CD4-positive, alpha-beta memory T cell (primary cell): ENCODE data around the gene EEFSEC. TPM values are rescaled to one million over a fixed set of nuclear protein-coding genes. Genes with fewer than 3 reads are reported as not detected.

ENCODE experiments used
- CTCF ChIA-PET: fragments of 350-600 bp; sonication (Branson Sonifier 250); formaldehyde crosslinking; loops from one replicate; lab custom pipeline; 2021; ENCODE audit warnings: inconsistent platforms; ENCODE audit not compliant: partially characterized antibody; lab: Charles Lee
- POLR2A ChIA-PET: fragments of 350-600 bp; sonication (Branson Sonifier 250); formaldehyde crosslinking; loops from one replicate; lab custom pipeline; 2021; ENCODE audit not compliant: partially characterized antibody; lab: Charles Lee
- DNase-seq, 5 donors: peaks; one replicate each; pipeline versions ENCODE4 v3.0.0 to v3.0.0-alpha.2; 2020 to 2022; ENCODE audit warnings: mixed read lengths in 1 of 5
- H3K27ac ChIP-seq: one replicate; pipeline ENCODE4 v1.7.0; 2013; ENCODE audit warnings: low read depth, low read length
- H3K27me3 ChIP-seq: 2 replicates; pipeline ENCODE4 v1.7.0; 2013; ENCODE audit warnings: mild to moderate bottlenecking, low read length, moderate library complexity; ENCODE audit not compliant: insufficient read depth
- H3K36me3 ChIP-seq: 2 replicates; pipeline ENCODE4 v1.7.0; 2013; ENCODE audit warnings: mild to moderate bottlenecking, low read length, moderate library complexity; ENCODE audit not compliant: insufficient read depth
- H3K4me1 ChIP-seq: 2 replicates; pipeline ENCODE4 v1.7.0; 2013; ENCODE audit warnings: mild to moderate bottlenecking, low read length, moderate library complexity; ENCODE audit not compliant: insufficient read depth
- H3K4me3 ChIP-seq, 2 donors: one replicate each; pipeline ENCODE4 v1.7.0; 2013; ENCODE audit warnings: low read length in 2 of 2, mild to moderate bottlenecking in 1 of 2
- H3K9me3 ChIP-seq, 2 donors: one replicate each; pipeline ENCODE4 v1.7.0; 2013; ENCODE audit warnings: low read length in 2 of 2, control low read depth in 1 of 2; ENCODE audit not compliant: control insufficient read depth in 1 of 2
- H3K27ac Mint-ChIP-seq, 7 donors: one replicate each; pipeline ENCODE4 v1.8.0; 2020 to 2021; ENCODE audit warnings: mixed read lengths in 7 of 7, mild to moderate bottlenecking in 6 of 7, inconsistent platforms in 3 of 7, moderate library complexity in 3 of 7
- H3K27me3 Mint-ChIP-seq, 2 donors: one replicate each; pipeline ENCODE4 v1.8.0; 2020 to 2021; ENCODE audit warnings: mixed read lengths in 2 of 2
- H3K36me3 Mint-ChIP-seq, 2 donors: one replicate each; pipeline ENCODE4 v1.8.0; 2020 to 2021; ENCODE audit warnings: mixed read lengths in 2 of 2, inconsistent platforms in 1 of 2, mild to moderate bottlenecking in 1 of 2
- H3K4me1 Mint-ChIP-seq, 4 donors: one replicate each; pipeline ENCODE4 v1.8.0; 2020 to 2021; ENCODE audit warnings: mixed read lengths in 4 of 4, mild to moderate bottlenecking in 1 of 4
- H3K4me3 Mint-ChIP-seq, 8 donors: one replicate each; pipeline ENCODE4 v1.8.0; 2020 to 2021; ENCODE audit warnings: mixed read lengths in 8 of 8, mild to moderate bottlenecking in 7 of 8, moderate library complexity in 6 of 8, inconsistent platforms in 3 of 8
- H3K9me3 Mint-ChIP-seq, 8 donors: one replicate each; pipeline ENCODE4 v1.8.0; 2020 to 2021; ENCODE audit warnings: mixed read lengths in 8 of 8, mild to moderate bottlenecking in 5 of 8, inconsistent platforms in 3 of 8, moderate library complexity in 1 of 8
- intact Hi-C: fragments of 100-400 bp; cut with micrococcal nuclease; formaldehyde crosslinking; loops from one replicate; pipeline ENCODE4 v1.15.1; 2023
- polyA plus RNA-seq, 2 donors: library from polyadenylated mRNA; unstranded; fragments of 300-500 nt; fragmentation: Illumina TruSeq; gene quantifications; one replicate each; pipeline ENCODE4 v1.2.3, GENCODE V29; 2021
- total RNA-seq, 2 experiments: library from RNA; stranded (reverse); gene quantifications; one replicate each; pipeline ENCODE4 v1.2.3, GENCODE V29; 2021

The EEFSEC gene
- total and polyA plus RNA-seq, 4 experiments from 2014 or later = 14.0 to 24.9 (median 17.1) TPM

- no peak overlapping the region for H3K4me3 ChIP-seq
- H3K9me3 ChIP-seq = no peaks in the 10 kb centered on the region
- no peak overlapping the region for H3K4me3 Mint-ChIP-seq
- CTCF ChIA-PET = no interaction called here
- POLR2A ChIA-PET = no interaction called here
- H3K27me3 Mint-ChIP-seq = no peaks in the 10 kb centered on the region
- no peaks in the 10 kb centered on the region for H3K27me3 ChIP-seq
- H3K36me3 ChIP-seq = no peaks in the 10 kb centered on the region
- peak overlapping the region in 1 of 7 donors; percentile 36 for H3K27ac Mint-ChIP-seq
- intact Hi-C loops = no loop called here
- H3K4me1 ChIP-seq = no peaks in the 10 kb centered on the region
- H3K4me1 Mint-ChIP-seq = peaks cover 0 to 3% (median 0%) of the 10 kb centered on the region in 4 donors
- H3K27ac ChIP-seq = no peak overlapping the region
- no peaks in the 10 kb centered on the region for H3K9me3 Mint-ChIP-seq
- peaks cover 0 to 5% of the 10 kb centered on the region in 2 donors for H3K36me3 Mint-ChIP-seq
- DNase-seq = no peak
Measured at GRCh38 chr3:128408012-128408692, 254.9 kb downstream of the EEFSEC start.

- Mint-ChIP-seq H3K4me3 (no peak overlapping the region), H3K9me3 (peaks cover 0 to 1% (median 0%) of the 10 kb centered on the region in 8 donors), H3K36me3 (peaks cover 0 to 5% of the 10 kb centered on the region in 2 donors), H3K27ac (peak overlapping the region in 1 of 7 donors; percentile 36), H3K4me1 (peaks cover 0 to 3% (median 0%) of the 10 kb centered on the region in 4 donors), H3K27me3 (no peaks in the 10 kb centered on the region)
- Histone ChIP-seq H3K27me3 (no peaks in the 10 kb centered on the region), H3K27ac (no peak overlapping the region), H3K36me3 (no peaks in the 10 kb centered on the region), H3K4me3 (no peak overlapping the region), H3K9me3 (no peaks in the 10 kb centered on the region), H3K4me1 (no peaks in the 10 kb centered on the region)
- no peak for DNase-seq
- intact Hi-C loops = no loop called here
- CTCF ChIA-PET = no interaction called here
- POLR2A ChIA-PET = no interaction called here
Measured at GRCh38 chr3:128408693-128409623, 255.7 kb downstream of the EEFSEC start.

- POLR2A ChIA-PET = no interaction called here
- no peaks in the 10 kb centered on the region for H3K9me3 ChIP-seq
- no peak overlapping the region for H3K27ac Mint-ChIP-seq
- no peak overlapping the region for H3K4me3 ChIP-seq
- no peaks in the 10 kb centered on the region for H3K27me3 ChIP-seq
- no peaks in the 10 kb centered on the region for H3K4me1 ChIP-seq
- H3K9me3 Mint-ChIP-seq = peaks cover 0 to 4% (median 0%) of the 10 kb centered on the region in 8 donors
- no peaks in the 10 kb centered on the region for H3K27me3 Mint-ChIP-seq
- H3K36me3 Mint-ChIP-seq = peaks cover 0 to 5% of the 10 kb centered on the region in 2 donors
- H3K4me1 Mint-ChIP-seq = peaks cover 0 to 5% (median 0%) of the 10 kb centered on the region in 4 donors
- H3K27ac ChIP-seq = no peak overlapping the region
- CTCF ChIA-PET = no interaction called here
- H3K4me3 Mint-ChIP-seq = no peak overlapping the region
- DNase-seq = no peak
- no peaks in the 10 kb centered on the region for H3K36me3 ChIP-seq
- intact Hi-C loops = no loop called here
Measured at GRCh38 chr3:128409624-128410581, 256.6 kb downstream of the EEFSEC start.

- Histone ChIP-seq H3K9me3 (no peaks in the 10 kb centered on the region), H3K27ac (no peak overlapping the region), H3K27me3 (no peaks in the 10 kb centered on the region), H3K4me3 (no peak overlapping the region), H3K4me1 (no peaks in the 10 kb centered on the region), H3K36me3 (no peaks in the 10 kb centered on the region)
- no peak for DNase-seq
- ChIA-PET POLR2A (no interaction called here), CTCF (no interaction called here)
- H3K4me3 Mint-ChIP-seq = no peak overlapping the region
- H3K36me3 Mint-ChIP-seq = peaks cover 0 to 5% of the 10 kb centered on the region in 2 donors
- intact Hi-C loops = no loop called here
- no peak overlapping the region for H3K27ac Mint-ChIP-seq
- peaks cover 0 to 4% (median 0%) of the 10 kb centered on the region in 8 donors for H3K9me3 Mint-ChIP-seq
- no peaks in the 10 kb centered on the region for H3K27me3 Mint-ChIP-seq
- peaks cover 0 to 5% (median 0%) of the 10 kb centered on the region in 4 donors for H3K4me1 Mint-ChIP-seq
Measured at GRCh38 chr3:128410669-128411573, 257.6 kb downstream of the EEFSEC start.

GRCh38 chr3:128411574-128412064 lies 258.3 kb downstream of the EEFSEC start:
- Histone ChIP-seq H3K4me1 (no peaks in the 10 kb centered on the region), H3K36me3 (no peaks in the 10 kb centered on the region), H3K9me3 (no peaks in the 10 kb centered on the region), H3K27me3 (no peaks in the 10 kb centered on the region), H3K27ac (no peak overlapping the region), H3K4me3 (no peak overlapping the region)
- intact Hi-C loops = no loop called here
- Mint-ChIP-seq H3K27me3 (no peaks in the 10 kb centered on the region), H3K9me3 (peaks cover 0 to 4% (median 0%) of the 10 kb centered on the region in 8 donors), H3K27ac (no peak overlapping the region), H3K36me3 (peaks cover 0 to 3% of the 10 kb centered on the region in 2 donors), H3K4me3 (no peak overlapping the region), H3K4me1 (peaks cover 0 to 5% (median 0%) of the 10 kb centered on the region in 4 donors)
- POLR2A ChIA-PET = no interaction called here
- CTCF ChIA-PET = no interaction called here
- no peak for DNase-seq

- CTCF ChIA-PET = no interaction called here
- intact Hi-C loops = no loop called here
- H3K27ac Mint-ChIP-seq = no peak overlapping the region
Measured at GRCh38 chr3:128412180-128413002, 259.1 kb downstream of the EEFSEC start.

More at GRCh38 chr3:128412180-128413002, 259.1 kb downstream of the EEFSEC start:
- no peaks in the 10 kb centered on the region for H3K27me3 Mint-ChIP-seq
- no peak for DNase-seq
- no peak overlapping the region for H3K4me3 ChIP-seq
- POLR2A ChIA-PET = no interaction called here
- H3K4me1 Mint-ChIP-seq = peaks cover 0 to 2% (median 0%) of the 10 kb centered on the region in 4 donors
- H3K4me3 Mint-ChIP-seq = no peak overlapping the region
- H3K4me1 ChIP-seq = no peaks in the 10 kb centered on the region
- no peak overlapping the region for H3K27ac ChIP-seq
- no peaks in the 10 kb centered on the region for H3K27me3 ChIP-seq
- H3K36me3 Mint-ChIP-seq = no peaks in the 10 kb centered on the region
- H3K36me3 ChIP-seq = no peaks in the 10 kb centered on the region
- peaks cover 0 to 4% (median 0%) of the 10 kb centered on the region in 8 donors for H3K9me3 Mint-ChIP-seq
- no peaks in the 10 kb centered on the region for H3K9me3 ChIP-seq
